K562 (cell line): ENCODE measurements around the gene STIM1. TPM values are rescaled to one million over a fixed set of nuclear protein-coding genes. Genes with fewer than 3 reads are reported as not detected.
A peak's percentile ranks its signal among the peaks of the same experiment; 100 is the strongest.

Experiments used
- ATAC-seq: fragments of 200-7000 bp; cut with Tn5 transposase; 3 replicates; pipeline ENCODE4 v1.9.1; 2020; ENCODE audit warnings: moderate library complexity
- BruUV-seq: library from RNA; stranded (reverse); fragments of 400-500 nt; replicated peaks from 2 replicates; lab custom pipeline; 2021; lab: Mats Ljungman, UMichigan
- CTCF ChIA-PET: fragments of 300-600 bp; formaldehyde crosslinking; extraction: SDS; loops from one replicate; lab custom pipeline; 2021; ENCODE audit warnings: low intra/inter-chr PET ratio; lab: Yijun Ruan, JAX
- POLR2A ChIA-PET: fragments of 300-600, 350-650 bp; sonication (Branson Sonifier 250); formaldehyde crosslinking; extraction: SDS; loops from one replicate; lab custom pipeline; 2021; ENCODE audit warnings: antibody characterized with exemption, inconsistent platforms; lab: Yijun Ruan, JAX
- DNase-seq, 4 experiments: peaks; one replicate each; pipeline versions ENCODE4 v3.0.0 to v3.0.0-alpha.2; 2011 to 2018; ENCODE audit warnings: low spot score in 3 of 4, mixed read lengths in 3 of 4; ENCODE audit errors: extremely low read depth in 1 of 4
- FAIRE-seq: peaks from 2 replicates; lab custom pipeline; 2011; peaks lifted over from hg19 to GRCh38; lab: Jason Lieb, UNC
- H2AFZ ChIP-seq: 2 replicates; pipeline ENCODE4 v1.6.0; 2011; ENCODE audit warnings: low read depth, low read length, control low read depth, inconsistent platforms
- H3K27ac ChIP-seq: fragments of 200-600 bp; 3 replicates; pipeline ENCODE4 v1.8.0; 2011; ENCODE audit warnings: low read depth, mild to moderate bottlenecking, control low read depth, inconsistent platforms, low read length, moderate library complexity, mixed read lengths; ENCODE audit errors: extremely low read depth
- H3K27me3 ChIP-seq, 2 experiments: fragments of 300-600 bp in 1 of 2; 2 replicates in 1 of 2; 3 replicates in 1 of 2; pipeline versions ENCODE4 v1.6.0 to v1.8.0; 2011; ENCODE audit warnings: inconsistent platforms in 2 of 2, low read length in 2 of 2, mild to moderate bottlenecking in 1 of 2, mixed read lengths in 1 of 2, moderate library complexity in 1 of 2; ENCODE audit not compliant: control insufficient read depth in 2 of 2, insufficient read depth in 2 of 2
- H3K36me3 ChIP-seq: fragments of 300-600 bp; 3 replicates; pipeline ENCODE4 v1.8.0; 2011; ENCODE audit warnings: mild to moderate bottlenecking, low read length, inconsistent platforms; ENCODE audit not compliant: control insufficient read depth, insufficient read depth
- H3K4me1 ChIP-seq, 2 experiments: fragments of 200-600 bp in 1 of 2; replicated peaks in 1 of 2; 2 replicates in 1 of 2; 3 replicates in 1 of 2; pipeline versions ENCODE4 v1.5.1 to v1.8.0; 2011; ENCODE audit warnings: inconsistent platforms in 2 of 2, low read length in 2 of 2, mild to moderate bottlenecking in 1 of 2, mixed read lengths in 1 of 2, moderate library complexity in 1 of 2; ENCODE audit not compliant: control insufficient read depth in 2 of 2, insufficient read depth in 2 of 2
- H3K4me2 ChIP-seq: 2 replicates; pipeline ENCODE4 v1.6.1; 2011; ENCODE audit warnings: low read length, control low read depth, inconsistent platforms, mixed read lengths; ENCODE audit not compliant: insufficient read depth
- H3K4me3 ChIP-seq: fragments of 200-600 bp; sonication (generic), shearing (Covaris generic); 2 replicates; pipeline ENCODE4 v1.5.1; 2016; ENCODE audit warnings: control low read depth, inconsistent platforms
- H3K79me2 ChIP-seq: fragments of 200-600 bp; 3 replicates; pipeline ENCODE4 v1.8.0; 2011; ENCODE audit warnings: low read length, inconsistent platforms; ENCODE audit not compliant: control insufficient read depth, insufficient read depth
- H3K9ac ChIP-seq, 2 experiments: 2 replicates each; pipeline versions ENCODE4 v1.6.0 to v1.6.1; 2011; ENCODE audit warnings: low read depth in 2 of 2, low read length in 2 of 2, control low read depth in 1 of 2, inconsistent platforms in 1 of 2, mild to moderate bottlenecking in 1 of 2, mixed read lengths in 1 of 2; ENCODE audit not compliant: insufficient read depth in 1 of 2
- H3K9me1 ChIP-seq: one replicate; pipeline ENCODE4 v1.6.0; 2011; ENCODE audit warnings: inconsistent platforms, mild to moderate bottlenecking, low read length, moderate library complexity; ENCODE audit not compliant: control insufficient read depth, insufficient read depth
- H3K9me3 ChIP-seq: replicated peaks from 2 replicates; pipeline ENCODE4 v1.5.1; 2011; ENCODE audit warnings: low read depth, low read length, inconsistent platforms; ENCODE audit not compliant: control insufficient read depth, insufficient read depth
- H4K20me1 ChIP-seq: replicated peaks from 2 replicates; pipeline ENCODE4 v1.6.1; 2011; ENCODE audit warnings: low read length, inconsistent platforms, mixed read lengths; ENCODE audit not compliant: control insufficient read depth, insufficient read depth
- BHLHE40 ChIP-seq: IDR thresholded peaks from 2 replicates; pipeline ENCODE4 v1.6.1; 2011; ENCODE audit warnings: low read length, improper control_type of control experiment
- C11orf30 ChIP-seq: fragments of 450-650 bp; IDR thresholded peaks from 2 replicates; pipeline ENCODE4 v1.6.1; 2016; ENCODE audit warnings: low read depth, mild to moderate bottlenecking
- CC2D1A ChIP-seq: fragments of 450-650 bp; IDR thresholded peaks from 2 replicates; pipeline ENCODE4 v1.6.1; 2017; ENCODE audit warnings: mild to moderate bottlenecking
- CHAMP1 ChIP-seq: fragments of 450-650 bp; IDR thresholded peaks from 2 replicates; pipeline ENCODE4 v1.6.1; 2016; ENCODE audit warnings: mild to moderate bottlenecking
- NBN ChIP-seq: fragments of 450-650 bp; IDR thresholded peaks from 2 replicates; pipeline ENCODE4 v1.6.1; 2016; ENCODE audit warnings: low read depth, mild to moderate bottlenecking
- RBM17 ChIP-seq: fragments of 200-400 bp; formaldehyde crosslinking; IDR thresholded peaks from 2 replicates; pipeline ENCODE4 v1.6.1; 2017; ENCODE audit warnings: low read depth, mild to moderate bottlenecking, low read length, borderline replicate concordance
- TAF7 ChIP-seq: fragments of 450-650 bp; IDR thresholded peaks from 2 replicates; pipeline ENCODE4 v1.6.1; 2016; ENCODE audit warnings: missing genetic modification characterization, missing compliant biosample characterization
- TFE3 ChIP-seq: fragments of 450-650 bp; formaldehyde crosslinking; IDR thresholded peaks from 2 replicates; pipeline ENCODE4 v1.4.0; 2020; ENCODE audit warnings: mild to moderate bottlenecking, mixed read lengths
- ZNF23 ChIP-seq: fragments of 250-450 bp; sonication (Bioruptor Pico); IDR thresholded peaks from 2 replicates; pipeline ENCODE4 v1.4.0; 2020; ENCODE audit warnings: mild to moderate bottlenecking
- ZNF766 ChIP-seq: fragments of 200-800 bp; sonication (Bioruptor generic); conservative IDR thresholded peaks from 2 replicates; pipeline ENCODE4 v1.6.1; 2016; ENCODE audit warnings: missing genetic modification characterization, missing compliant biosample characterization
- WGBS: fragments of 100-300 bp; shearing (Covaris generic); methylation state at CpG from one replicate; pipeline ENCODE4 v1.1.6; 2016; ENCODE audit warnings: low coverage, mixed read lengths; ENCODE audit not compliant: insufficient coverage; ENCODE audit errors: missing lambda C conversion rate; 5-methylcytosine and 5-hydroxymethylcytosine counted together
- in situ Hi-C: fragments of 300-500 bp; cut with MboI; formaldehyde crosslinking; loops from 4 replicates; pipeline ENCODE4 v1.15.0; 2018; ENCODE audit warnings: inconsistent platforms, mixed read lengths
- intact Hi-C: fragments of 100-400 bp; cut with micrococcal nuclease; formaldehyde crosslinking; loops from 2 replicates; pipeline ENCODE4 v1.14.2; 2022
- polyA plus RNA-seq, 8 experiments: library from polyadenylated mRNA; depleted of rRNA in 4 of 8; stranded (reverse) in 5 of 8; unstranded in 3 of 8; fragments of >200 nt; fragmentation: Nextera tagmentation in 2 of 8; fragmentation: Illumina TruSeq in 1 of 8; extraction: Ambion mirVana in 2 of 8; extraction: Trizol in 1 of 8; gene quantifications; 2 replicates each; pipeline versions ENCODE4 v1.2.1 to v1.2.3, GENCODE V29; 2011 to 2014; ENCODE audit warnings: inconsistent platforms in 1 of 8, missing spikeins in 1 of 8
- total RNA-seq, 7 experiments: library from RNA; depleted of rRNA in 6 of 7; stranded (reverse); fragments of >200 nt in 6 of 7; fragmentation: Illumina TruSeq in 2 of 7; extraction: Trizol in 2 of 7; gene quantifications; 2 replicates each; pipeline versions ENCODE4 v1.2.1 to v1.2.3, GENCODE V29; 2011 to 2021; ENCODE audit warnings: low replicate concordance in 1 of 7
- TF ChIP-seq, protein P1 (sequence below): sonication (generic); formaldehyde crosslinking; IDR thresholded peaks from 2 replicates; pipeline ENCODE4 v1.8.1; 2023; ENCODE audit warnings: mild to moderate bottlenecking, missing genetic modification reagents, moderate library complexity
- TF ChIP-seq, protein P2 (sequence below): fragments of 450-650 bp; IDR thresholded peaks from 2 replicates; pipeline ENCODE4 v1.6.1; 2016; ENCODE audit warnings: borderline replicate concordance

The STIM1 gene
- total and polyA plus RNA-seq, 9 of the 15 experiments (the other 6 are each of a cell fraction or from before 2014, with no cell fraction given) = 7.7 to 50.5 (median 22.5) TPM

- TF ChIP-seq ZNF23 (CRISPR knock-in tag) (no peak), ZNF766 (no peak), BHLHE40 (no peak), C11orf30 (no peak), TAF7 (tag) (no peak)
These were observed 50.7 kb downstream of the STIM1 start (continued) for GRCh38 chr11:3906166-3906565.

DNA sequence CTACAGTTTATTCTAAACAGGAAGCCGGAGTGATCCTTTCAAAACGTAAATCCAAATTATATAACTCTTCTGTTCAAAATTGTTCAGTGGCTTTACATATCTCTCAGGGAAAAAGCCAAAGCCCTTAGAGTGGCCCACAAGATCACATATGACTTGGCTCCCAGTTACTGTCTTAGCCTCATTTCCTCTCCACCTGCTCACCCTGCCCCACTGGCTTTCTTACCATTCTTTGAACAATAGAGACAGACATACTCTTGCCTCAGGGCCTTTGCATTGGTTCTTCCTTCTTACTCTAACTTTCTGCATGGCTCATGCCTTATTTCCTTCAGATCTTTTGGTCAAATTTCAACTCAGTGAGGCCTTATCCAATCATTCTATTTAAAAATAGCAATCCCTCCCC lies 52.1 kb downstream of the STIM1 start:
- H3K9me3 ChIP-seq = no peaks in the 10 kb centered on the region
- no peak overlapping the region for H3K9ac ChIP-seq
- no peak overlapping the region for H2AFZ ChIP-seq
- H3K9me1 ChIP-seq = no peaks in the 10 kb centered on the region
- H3K36me3 ChIP-seq = no peaks in the 10 kb centered on the region
- peaks cover 23 to 57% of the 10 kb centered on the region in 2 experiments for H3K4me1 ChIP-seq
- ChIA-PET CTCF (no interaction called here), POLR2A (interaction anchor here (0.6 to 0.7 kb wide), 2 partner anchors 17 to 58 kb away, joined by 3 read pairs; no protein-coding TSS in a partner anchor)
- in situ Hi-C loops (no loop called here), intact Hi-C loops (no loop called here)
- no peak overlapping the region for H3K4me3 ChIP-seq
- no peak overlapping the region for H3K4me2 ChIP-seq
- H4K20me1 ChIP-seq = peaks cover 15% of the 10 kb centered on the region
- no peak for DNase-seq
- ATAC-seq = no peak
- 0 out of 3 replicates have a peak overlapping the region, but pooled peaks have one; percentile 15 for H3K27ac ChIP-seq
- peaks cover 65% of the 10 kb centered on the region for H3K79me2 ChIP-seq
- no peak for FAIRE-seq
- H3K27me3 ChIP-seq = no peaks in the 10 kb centered on the region
- BruUV-seq = no TSS peak
- WGBS = 30% methylated on average over 2 of the region's 2 CpGs
- TF ChIP-seq CHAMP1 = no peak
- TF ChIP-seq, protein P1, sequence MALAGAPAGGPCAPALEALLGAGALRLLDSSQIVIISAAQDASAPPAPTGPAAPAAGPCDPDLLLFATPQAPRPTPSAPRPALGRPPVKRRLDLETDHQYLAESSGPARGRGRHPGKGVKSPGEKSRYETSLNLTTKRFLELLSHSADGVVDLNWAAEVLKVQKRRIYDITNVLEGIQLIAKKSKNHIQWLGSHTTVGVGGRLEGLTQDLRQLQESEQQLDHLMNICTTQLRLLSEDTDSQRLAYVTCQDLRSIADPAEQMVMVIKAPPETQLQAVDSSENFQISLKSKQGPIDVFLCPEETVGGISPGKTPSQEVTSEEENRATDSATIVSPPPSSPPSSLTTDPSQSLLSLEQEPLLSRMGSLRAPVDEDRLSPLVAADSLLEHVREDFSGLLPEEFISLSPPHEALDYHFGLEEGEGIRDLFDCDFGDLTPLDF = no peak
- TF ChIP-seq RBM17 = no peak
- TF ChIP-seq CC2D1A = no peak
- no peak for TF ChIP-seq NBN
- TF ChIP-seq, protein P2, sequence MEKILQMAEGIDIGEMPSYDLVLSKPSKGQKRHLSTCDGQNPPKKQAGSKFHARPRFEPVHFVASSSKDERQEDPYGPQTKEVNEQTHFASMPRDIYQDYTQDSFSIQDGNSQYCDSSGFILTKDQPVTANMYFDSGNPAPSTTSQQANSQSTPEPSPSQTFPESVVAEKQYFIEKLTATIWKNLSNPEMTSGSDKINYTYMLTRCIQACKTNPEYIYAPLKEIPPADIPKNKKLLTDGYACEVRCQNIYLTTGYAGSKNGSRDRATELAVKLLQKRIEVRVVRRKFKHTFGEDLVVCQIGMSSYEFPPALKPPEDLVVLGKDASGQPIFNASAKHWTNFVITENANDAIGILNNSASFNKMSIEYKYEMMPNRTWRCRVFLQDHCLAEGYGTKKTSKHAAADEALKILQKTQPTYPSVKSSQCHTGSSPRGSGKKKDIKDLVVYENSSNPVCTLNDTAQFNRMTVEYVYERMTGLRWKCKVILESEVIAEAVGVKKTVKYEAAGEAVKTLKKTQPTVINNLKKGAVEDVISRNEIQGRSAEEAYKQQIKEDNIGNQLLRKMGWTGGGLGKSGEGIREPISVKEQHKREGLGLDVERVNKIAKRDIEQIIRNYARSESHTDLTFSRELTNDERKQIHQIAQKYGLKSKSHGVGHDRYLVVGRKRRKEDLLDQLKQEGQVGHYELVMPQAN = no peak
- TF ChIP-seq TFE3 (CRISPR knock-in tag) = no peak
